ENCODE data around the gene GALNT16.

GRCh38 chr14:69323999-69324282 lies 64.0 kb downstream of the GALNT16 start:
- TF ChIP-seq CTCF (optimal IDR thresholded peaks at IDR 0.05 in 1 of 3, IDR thresholded peaks at IDR 0.05 in 1 of 3, conservative IDR thresholded peaks at IDR 0.05 in 1 of 3; ENCODE audit: extremely low read depth in 1 of 3, insufficient read depth in 2 of 3, low read length in 3 of 3): no peak
- TF ChIP-seq EZH2 (IDR thresholded peaks at IDR 0.05; ENCODE audit: low read length): no peak
